PC-9 (cell line): ENCODE results near the gene FBRSL1. TPM values are rescaled to one million over a fixed set of nuclear protein-coding genes. Genes with fewer than 3 reads are reported as not detected.

ENCODE experiments used
- BruUV-seq: library from RNA; stranded (reverse); fragments of 400-500 nt; replicated peaks from 2 replicates; lab custom pipeline; 2021; lab: Mats Ljungman, UMichigan
- CTCF ChIA-PET: fragments of 300-600 bp; sonication (Branson Sonifier 250); formaldehyde crosslinking; loops from one replicate; lab custom pipeline; 2022; ENCODE audit warnings: antibody characterized with exemption; lab: Charles Lee
- POLR2A ChIA-PET: fragments of 300-600 bp; sonication (Branson Sonifier 250); formaldehyde crosslinking; loops from one replicate; lab custom pipeline; 2022; ENCODE audit warnings: antibody characterized with exemption; ENCODE audit not compliant: unreplicated experiment; lab: Charles Lee
- DNase-seq, 2 experiments: peaks; one replicate each; pipeline versions ENCODE4 v3.0.0 to v3.0.0-alpha.2; 2015 to 2022; ENCODE audit warnings: mixed read lengths in 1 of 2
- H2AFZ ChIP-seq: fragments of 200-600 bp; sonication (generic); 2 replicates; pipeline ENCODE4 v1.8.1; 2017; ENCODE audit warnings: antibody characterized with exemption
- H3F3A ChIP-seq: fragments of 200-600 bp; sonication (generic); 2 replicates; pipeline ENCODE4 v1.8.1; 2017; ENCODE audit warnings: antibody characterized with exemption, mild to moderate bottlenecking, low read depth; ENCODE audit not compliant: insufficient read depth
- H3K27ac ChIP-seq: fragments of 200-600 bp; sonication (generic); 2 replicates; pipeline ENCODE4 v1.6.1; 2016; ENCODE audit warnings: mixed run types
- H3K27me3 ChIP-seq: fragments of 200-600 bp; sonication (generic); 2 replicates; pipeline ENCODE4 v1.6.1; 2016; ENCODE audit warnings: low read depth, mixed run types; ENCODE audit not compliant: insufficient read depth
- H3K36me3 ChIP-seq: fragments of 200-600 bp; sonication (generic); 2 replicates; pipeline ENCODE4 v1.6.1; 2016; ENCODE audit warnings: low read depth, mixed run types
- H3K4me1 ChIP-seq: fragments of 200-600 bp; sonication (generic); replicated peaks from 2 replicates; pipeline ENCODE4 v1.6.1; 2016; ENCODE audit warnings: mixed run types; ENCODE audit not compliant: insufficient read depth
- H3K4me2 ChIP-seq: fragments of 200-600 bp; sonication (generic); 2 replicates; pipeline ENCODE4 v1.6.1; 2017; ENCODE audit warnings: mixed run types
- H3K4me3 ChIP-seq: fragments of 200-600 bp; sonication (generic); 2 replicates; pipeline ENCODE4 v1.6.1; 2016; ENCODE audit warnings: mixed run types
- H3K79me2 ChIP-seq: fragments of 200-600 bp; sonication (generic); 2 replicates; pipeline ENCODE4 v1.6.1; 2017; ENCODE audit warnings: low read depth, mixed run types
- H3K9me2 ChIP-seq: fragments of 200-600 bp; sonication (generic); 2 replicates; pipeline ENCODE4 v1.8.1; 2017; ENCODE audit warnings: mild to moderate bottlenecking; ENCODE audit not compliant: insufficient read depth
- H3K9me3 ChIP-seq: fragments of 200-600 bp; sonication (generic); 2 replicates; pipeline ENCODE4 v1.8.1; 2016; ENCODE audit warnings: low read depth; ENCODE audit not compliant: insufficient read depth
- H4K20me1 ChIP-seq: fragments of 200-600 bp; sonication (generic); 2 replicates; pipeline ENCODE4 v1.8.1; 2017; ENCODE audit not compliant: insufficient read depth
- CTCF ChIP-seq: fragments of 200-600 bp; sonication (generic); conservative IDR thresholded peaks from 2 replicates; pipeline ENCODE4 v1.6.1; 2017; ENCODE audit warnings: mixed run types, antibody characterized with exemption, mild to moderate bottlenecking, moderate library complexity
- EZH2 ChIP-seq: fragments of 200-600 bp; sonication (generic); IDR thresholded peaks from 2 replicates; pipeline ENCODE4 v1.8.0; 2017; ENCODE audit warnings: antibody characterized with exemption, low read depth
- intact Hi-C: fragments of 100-400 bp; cut with micrococcal nuclease; formaldehyde crosslinking; loops from one replicate; pipeline ENCODE4 v1.10.0; 2022; ENCODE audit not compliant: unreplicated experiment
- total RNA-seq: library from RNA; stranded (reverse); gene quantifications from 2 replicates; pipeline ENCODE4 v1.2.3, GENCODE V29; 2021

FBRSL1 gene
- total RNA-seq, 1 experiment from 2014 or later: 59.5 TPM

GRCh38 chr12:132469423-132469822, 20.5 kb upstream of the FBRSL1 start:
- Histone ChIP-seq H3F3A (no peaks in the 10 kb centered on the region), H3K4me1 (no peaks in the 10 kb centered on the region), H3K79me2 (no peaks in the 10 kb centered on the region), H2AFZ (no peak overlapping the region), H3K36me3 (no peaks in the 10 kb centered on the region), H3K9me3 (no peaks in the 10 kb centered on the region), H3K4me2 (no peak overlapping the region), H3K27me3 (peaks cover 60% of the 10 kb centered on the region), H3K9me2 (no peaks in the 10 kb centered on the region), H4K20me1 (no peaks in the 10 kb centered on the region), H3K27ac (no peak overlapping the region), H3K4me3 (no peak overlapping the region)
- no TSS peak for BruUV-seq
- intact Hi-C loops: no loop called here
- ChIA-PET POLR2A (no interaction called here), CTCF (interaction anchor here (0.9 kb wide), 1 partner anchor 195 kb away, joined by 3 read pairs; no protein-coding TSS in a partner anchor)
- DNase-seq: no peak
- TF ChIP-seq EZH2: no peak
- TF ChIP-seq CTCF: no peak

- H3F3A ChIP-seq: peaks cover under 1% of the 10 kb centered on the region; the same call in 1 of the 2 replicates
- no peaks in the 10 kb centered on the region for H3K36me3 ChIP-seq
- H3K27ac ChIP-seq: no peak overlapping the region
- no peaks in the 10 kb centered on the region for H4K20me1 ChIP-seq
- BruUV-seq: no TSS peak
- H3K4me2 ChIP-seq: no peak overlapping the region
- ChIA-PET POLR2A (no interaction called here), CTCF (no interaction called here)
- H3K4me1 ChIP-seq: no peaks in the 10 kb centered on the region
- TF ChIP-seq EZH2: no peak
- TF ChIP-seq CTCF: no peak
- no peaks in the 10 kb centered on the region for H3K9me2 ChIP-seq
- H3K4me3 ChIP-seq: no peak overlapping the region
- no peak for DNase-seq
- intact Hi-C loops: no loop called here
- peaks cover 51% of the 10 kb centered on the region for H3K27me3 ChIP-seq
- no peaks in the 10 kb centered on the region for H3K9me3 ChIP-seq
- H3K79me2 ChIP-seq: no peaks in the 10 kb centered on the region
- no peak overlapping the region for H2AFZ ChIP-seq
These were observed 19.6 kb upstream of the FBRSL1 start for GRCh38 chr12:132470397-132470796.

GRCh38 chr12:132471011-132471857, 18.7 kb upstream of the FBRSL1 start:
- H3K9me2 ChIP-seq: no peaks in the 10 kb centered on the region
- no peaks in the 10 kb centered on the region for H3K79me2 ChIP-seq
- H3K4me2 ChIP-seq: no peak overlapping the region
- CTCF ChIA-PET: no interaction called here
- H3K4me1 ChIP-seq: no peaks in the 10 kb centered on the region
- H4K20me1 ChIP-seq: no peaks in the 10 kb centered on the region
- no peak for DNase-seq
- no peaks in the 10 kb centered on the region for H3K9me3 ChIP-seq
- H3F3A ChIP-seq: peaks cover 5% of the 10 kb centered on the region; the same call in 1 of the 2 replicates
- no peak overlapping the region for H2AFZ ChIP-seq
- POLR2A ChIA-PET: no interaction called here
- H3K4me3 ChIP-seq: no peak overlapping the region
- H3K36me3 ChIP-seq: no peaks in the 10 kb centered on the region
- peaks cover 43% of the 10 kb centered on the region for H3K27me3 ChIP-seq
- BruUV-seq: no TSS peak
- no peak overlapping the region for H3K27ac ChIP-seq
- intact Hi-C loops: no loop called here
- TF ChIP-seq CTCF (no peak), EZH2 (no peak)
